ENCODE data around the gene NLE1.

Gene NLE1

DNA sequence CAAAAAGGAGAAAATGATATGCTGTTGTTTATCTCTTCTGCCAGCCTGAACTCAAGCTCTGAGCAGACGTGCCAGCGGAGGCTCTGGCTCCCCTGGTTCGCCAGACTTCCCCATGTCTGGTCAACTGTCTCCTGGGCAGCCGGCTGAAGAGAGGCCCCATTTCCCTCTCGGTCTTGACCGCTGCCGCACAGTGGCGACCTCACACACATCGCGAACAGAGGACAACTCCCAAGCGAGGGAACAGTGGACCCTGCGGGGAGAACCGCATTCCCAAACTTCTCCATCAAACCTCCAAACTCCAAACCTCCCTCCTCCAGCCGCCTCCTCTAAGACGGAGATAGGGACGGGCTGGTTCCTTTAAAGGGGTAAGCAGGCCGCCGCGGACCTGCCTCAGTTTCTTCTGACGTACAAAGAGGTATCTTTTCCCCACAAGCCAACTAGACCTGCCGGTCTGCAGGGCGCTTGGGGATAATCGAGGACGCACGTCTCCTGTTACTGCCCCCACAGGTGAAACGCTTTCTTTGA, 53.7 kb downstream of the NLE1 start:
- Mint-ChIP-seq H3K4me3 (peak overlapping the region; percentile 95), H3K27ac (peak overlapping the region; percentile 95), H3K36me3 (peaks cover 20% of the 10 kb centered on the region), H3K9me3 (no peaks in the 10 kb centered on the region), H3K4me1 (peaks cover 46% of the 10 kb centered on the region)
- peak in 1 of 2 donors; percentile 10 for DNase-seq (ENCODE audit: low spot score in 2 of 2)
- ATAC-seq, result peak; percentile 3

DNA sequence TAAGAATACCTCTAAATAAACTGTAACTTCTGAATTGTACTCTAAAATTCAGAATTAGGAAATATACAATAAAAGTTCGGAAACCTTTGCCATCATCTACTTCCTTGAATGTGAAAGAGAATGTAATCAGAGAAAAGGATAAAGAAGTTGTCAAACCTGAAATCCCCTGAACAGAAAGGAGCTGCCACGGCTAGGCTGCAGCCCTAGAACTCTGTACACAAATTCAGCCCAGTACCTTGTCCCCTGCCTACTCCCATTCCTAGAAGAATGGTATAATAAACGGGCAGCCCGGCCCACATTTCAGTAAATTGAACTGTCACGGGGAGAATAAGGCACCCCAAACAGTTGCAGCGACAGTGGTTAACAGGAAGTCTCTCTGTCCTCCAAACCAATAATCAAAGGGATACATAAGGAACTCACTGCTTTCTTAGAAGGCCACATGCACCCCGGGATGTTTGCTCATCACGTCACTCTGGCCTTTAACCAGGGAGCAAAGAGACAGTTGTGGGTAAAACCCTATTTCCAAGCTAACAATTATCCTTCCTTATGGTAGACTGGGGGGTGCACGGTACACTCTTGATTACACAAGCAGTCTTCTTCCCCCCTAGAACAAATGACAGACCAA, 54.3 kb downstream of the NLE1 start:
- Mint-ChIP-seq H3K9me3 (no peaks in the 10 kb centered on the region), H3K36me3 (peaks cover 23% of the 10 kb centered on the region), H3K4me1 (peaks cover 52% of the 10 kb centered on the region), H3K4me3 (peak overlapping the region; percentile 95), H3K27ac (peak overlapping the region; percentile 95)
- DNase-seq (ENCODE audit: low spot score in 2 of 2) (peak in 1 of 2 donors; percentile 62), ATAC-seq (no peak)

DNA sequence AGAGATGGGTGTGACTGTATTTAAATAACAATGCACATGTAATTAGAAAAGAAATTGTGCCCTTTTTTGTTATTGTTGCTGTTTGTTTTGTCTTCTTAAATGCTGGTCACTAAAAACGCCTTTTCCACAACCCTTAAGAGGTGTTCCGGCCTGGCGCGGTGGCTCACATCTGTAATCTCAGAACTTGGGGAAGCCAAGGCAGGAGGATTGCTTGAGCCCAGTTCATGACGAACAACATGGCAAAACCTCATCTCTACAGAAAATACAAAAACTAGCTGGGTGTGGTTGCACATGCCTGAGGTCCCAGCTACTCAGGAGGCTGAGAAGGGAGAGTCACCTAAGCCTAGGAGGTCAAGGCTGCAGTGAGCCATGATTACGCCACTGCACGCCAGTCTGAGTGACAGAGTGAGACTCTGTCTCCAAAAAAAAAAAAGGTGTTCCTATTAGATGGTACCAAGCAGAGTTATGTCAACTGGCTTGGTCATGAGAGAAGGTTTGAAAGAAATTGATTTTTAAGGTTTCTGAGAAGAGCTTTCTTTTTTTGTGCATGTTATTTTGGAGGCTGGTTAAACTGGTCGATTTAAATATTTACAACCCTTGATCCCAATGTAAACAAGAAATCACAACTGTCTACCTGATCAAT, 55.1 kb downstream of the NLE1 start:
- Mint-ChIP-seq H3K27ac (peak overlapping the region; percentile 95), H3K4me1 (peaks cover 60% of the 10 kb centered on the region), H3K4me3 (peak overlapping the region; percentile 95), H3K36me3 (peaks cover 23% of the 10 kb centered on the region), H3K9me3 (no peaks in the 10 kb centered on the region)
- DNase-seq (ENCODE audit: low spot score in 2 of 2) (no peak), ATAC-seq (no peak)

DNA sequence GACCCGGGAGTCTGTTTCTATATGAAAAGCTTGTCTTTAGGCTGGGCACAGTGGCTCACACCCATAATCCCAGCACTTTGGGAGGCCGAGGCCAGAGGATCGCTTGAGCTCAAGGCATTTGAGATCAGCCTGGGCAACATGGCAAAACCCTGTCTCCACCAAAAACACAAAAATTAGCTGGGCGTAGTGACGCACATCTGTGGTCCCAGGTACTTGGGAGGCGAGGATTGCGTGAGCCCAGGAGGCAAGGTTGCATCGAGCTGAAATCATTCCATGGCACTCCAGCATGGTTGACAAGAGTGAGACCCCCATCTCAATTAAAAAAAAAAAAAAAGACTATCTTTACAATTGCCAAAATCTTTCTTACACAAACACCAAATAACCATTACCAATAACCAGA, 55.9 kb downstream of the NLE1 start:
- ATAC-seq (no peak), DNase-seq (ENCODE audit: low spot score in 2 of 2) (no peak)
- Mint-ChIP-seq H3K4me3 (peak overlapping the region; percentile 95), H3K27ac (no peak overlapping the region), H3K9me3 (no peaks in the 10 kb centered on the region), H3K4me1 (peaks cover 60% of the 10 kb centered on the region), H3K36me3 (peaks cover 23% of the 10 kb centered on the region)

- Mint-ChIP-seq H3K4me1 (peaks cover 67% of the 10 kb centered on the region), H3K4me3 (peak overlapping the region; percentile 95), H3K9me3 (no peaks in the 10 kb centered on the region), H3K27ac (peak overlapping the region; percentile 48), H3K36me3 (peaks cover 23% of the 10 kb centered on the region)
- no peak for ATAC-seq
- DNase-seq (ENCODE audit: low spot score in 2 of 2), result no peak
Measured at GRCh38 chr17:35084987-35085386, 57.1 kb downstream of the NLE1 start.

GRCh38 chr17:35083071-35083470, 59.0 kb downstream of the NLE1 start:
- no peaks in the 10 kb centered on the region for H3K9me3 Mint-ChIP-seq
- no peak for DNase-seq (ENCODE audit: low spot score in 2 of 2)
- peak overlapping the region; percentile 59 for H3K4me3 Mint-ChIP-seq
- H3K27ac Mint-ChIP-seq, result peak overlapping the region; percentile 74
- H3K36me3 Mint-ChIP-seq, result peaks cover 18% of the 10 kb centered on the region
- peaks cover 69% of the 10 kb centered on the region for H3K4me1 Mint-ChIP-seq
- no peak for ATAC-seq

GRCh38 chr17:35082073-35082657, 59.9 kb downstream of the NLE1 start:
- H3K9me3 Mint-ChIP-seq, result no peaks in the 10 kb centered on the region
- DNase-seq (ENCODE audit: low spot score in 2 of 2) (no peak), ATAC-seq (peak; percentile 85)
- peak overlapping the region; percentile 59 for H3K4me3 Mint-ChIP-seq
- peak overlapping the region; percentile 91 for H3K27ac Mint-ChIP-seq
- peaks cover 66% of the 10 kb centered on the region for H3K4me1 Mint-ChIP-seq
- peaks cover 11% of the 10 kb centered on the region for H3K36me3 Mint-ChIP-seq

- Mint-ChIP-seq H3K27ac (peak overlapping the region; percentile 91), H3K36me3 (peaks cover 11% of the 10 kb centered on the region), H3K9me3 (no peaks in the 10 kb centered on the region), H3K4me1 (peaks cover 61% of the 10 kb centered on the region), H3K4me3 (peak overlapping the region; percentile 59)
- DNase-seq (ENCODE audit: low spot score in 2 of 2) (no peak), ATAC-seq (no peak)
Measured at GRCh38 chr17:35081638-35082037, 60.5 kb downstream of the NLE1 start.

DNA sequence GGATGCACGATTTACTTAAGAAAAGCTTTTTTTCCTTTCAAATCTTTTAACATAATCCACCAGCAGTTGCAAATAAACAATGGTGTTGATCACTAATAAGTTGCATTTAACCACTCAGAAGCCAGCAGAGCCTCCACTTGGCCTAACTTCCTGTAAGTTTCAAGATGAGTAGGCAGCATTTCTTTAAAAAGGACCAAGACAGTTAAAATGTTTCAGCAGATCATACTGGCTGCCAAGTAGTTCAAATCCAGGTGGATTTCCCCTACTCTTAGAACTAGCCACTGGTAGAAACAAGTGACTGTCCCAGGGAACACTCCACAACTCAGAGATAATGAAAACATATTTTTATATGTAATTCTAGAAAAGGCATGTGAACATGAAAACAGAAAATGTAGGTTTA, 61.6 kb downstream of the NLE1 start:
- peak overlapping the region; percentile 58 for H3K4me3 Mint-ChIP-seq
- peak overlapping the region; percentile 87 for H3K27ac Mint-ChIP-seq
- peaks cover 54% of the 10 kb centered on the region for H3K4me1 Mint-ChIP-seq
- no peak for DNase-seq (ENCODE audit: low spot score in 2 of 2)
- ATAC-seq, result peak; percentile 71
- peaks cover 8% of the 10 kb centered on the region for H3K36me3 Mint-ChIP-seq
- no peaks in the 10 kb centered on the region for H3K9me3 Mint-ChIP-seq

- DNase-seq (ENCODE audit: low spot score in 2 of 2), result no peak
- peak overlapping the region; percentile 58 for H3K4me3 Mint-ChIP-seq
Measured at GRCh38 chr17:35079547-35080423, 62.3 kb downstream of the NLE1 start.

More at GRCh38 chr17:35079547-35080423, 62.3 kb downstream of the NLE1 start:
- H3K9me3 Mint-ChIP-seq, result no peaks in the 10 kb centered on the region
- H3K27ac Mint-ChIP-seq, result peak overlapping the region; percentile 87
- ATAC-seq, result no peak
- peaks cover 54% of the 10 kb centered on the region for H3K4me1 Mint-ChIP-seq
- peaks cover 6% of the 10 kb centered on the region for H3K36me3 Mint-ChIP-seq

Data from stimulated activated effector memory CD8-positive, alpha-beta T cell treated with anti-CD3 and anti-CD28 coated beads, Interleukin-12 subunit alpha, Interleukin-12 subunit beta, amount 100 ng/mL, for 72 hours (primary cell).